Gastroesophageal sphincter (tissue), 3 donors: ENCODE data around the gene DCPS.

Experiments
- EP300 ChIP-seq: sonication (generic); formaldehyde crosslinking; IDR thresholded peaks from one replicate; pipeline ENCODE4 v1.6.1; 2017; ENCODE audit warnings: antibody characterized with exemption, mild to moderate bottlenecking
- TF ChIP-seq, protein P1 (sequence below), 4 experiments: fragments of 200-600 bp in 2 of 4; fragments of 450-650 bp in 2 of 4; sonication (generic) in 1 of 4; IDR thresholded peaks; one replicate each; pipeline ENCODE4 v1.5.1; 2017 to 2019; ENCODE audit warnings: antibody characterized with exemption in 4 of 4, mild to moderate bottlenecking in 2 of 4, moderate library complexity in 2 of 4

DNA sequence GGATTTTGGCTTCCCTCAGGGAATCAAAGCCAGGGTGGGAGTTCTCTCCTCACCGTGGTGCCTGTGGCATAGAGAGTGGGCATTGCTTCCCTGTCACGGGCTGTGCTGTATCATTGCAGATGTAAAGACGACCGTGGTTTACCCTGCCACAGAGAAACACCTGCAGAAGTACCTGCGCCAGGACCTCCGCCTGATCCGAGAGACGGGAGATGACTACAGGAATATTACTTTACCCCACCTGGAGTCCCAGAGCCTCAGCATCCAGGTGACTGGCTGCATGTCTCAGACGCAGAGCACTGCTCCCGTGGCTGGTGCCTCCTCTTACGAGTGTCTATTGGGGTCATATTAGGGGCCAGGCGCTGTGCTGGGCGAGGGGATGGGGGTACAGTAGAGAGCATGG is 27.4 kb downstream of the DCPS start:
- TF ChIP-seq EP300 = no peak
- TF ChIP-seq, protein P1, sequence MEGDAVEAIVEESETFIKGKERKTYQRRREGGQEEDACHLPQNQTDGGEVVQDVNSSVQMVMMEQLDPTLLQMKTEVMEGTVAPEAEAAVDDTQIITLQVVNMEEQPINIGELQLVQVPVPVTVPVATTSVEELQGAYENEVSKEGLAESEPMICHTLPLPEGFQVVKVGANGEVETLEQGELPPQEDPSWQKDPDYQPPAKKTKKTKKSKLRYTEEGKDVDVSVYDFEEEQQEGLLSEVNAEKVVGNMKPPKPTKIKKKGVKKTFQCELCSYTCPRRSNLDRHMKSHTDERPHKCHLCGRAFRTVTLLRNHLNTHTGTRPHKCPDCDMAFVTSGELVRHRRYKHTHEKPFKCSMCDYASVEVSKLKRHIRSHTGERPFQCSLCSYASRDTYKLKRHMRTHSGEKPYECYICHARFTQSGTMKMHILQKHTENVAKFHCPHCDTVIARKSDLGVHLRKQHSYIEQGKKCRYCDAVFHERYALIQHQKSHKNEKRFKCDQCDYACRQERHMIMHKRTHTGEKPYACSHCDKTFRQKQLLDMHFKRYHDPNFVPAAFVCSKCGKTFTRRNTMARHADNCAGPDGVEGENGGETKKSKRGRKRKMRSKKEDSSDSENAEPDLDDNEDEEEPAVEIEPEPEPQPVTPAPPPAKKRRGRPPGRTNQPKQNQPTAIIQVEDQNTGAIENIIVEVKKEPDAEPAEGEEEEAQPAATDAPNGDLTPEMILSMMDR (IDR thresholded peaks at IDR 0.05) = no peak
